HCT116 (cell line): ENCODE results near the gene SSUH2. TPM values are rescaled to one million over a fixed set of nuclear protein-coding genes. Genes with fewer than 3 reads are reported as not detected.

ENCODE experiments used
- ATAC-seq: fragments of 200-7000 bp; cut with Tn5 transposase; 2 replicates; pipeline ENCODE4 v1.9.1; 2020; ENCODE audit warnings: mild to moderate bottlenecking, moderate library complexity
- BruUV-seq: library from RNA; stranded (reverse); fragments of 400-500 nt; replicated peaks from 2 replicates; lab custom pipeline; 2021; lab: Mats Ljungman, UMichigan
- CTCF ChIA-PET: fragments of 300-600 bp; sonication (Branson Sonifier 250); formaldehyde crosslinking; loops from one replicate; lab custom pipeline; 2021; ENCODE audit warnings: antibody characterized with exemption; lab: Charles Lee
- POLR2A ChIA-PET: fragments of 300-600, 350-600 bp; sonication (Branson Sonifier 250); formaldehyde crosslinking; loops from one replicate; lab custom pipeline; 2021; ENCODE audit warnings: antibody characterized with exemption; lab: Charles Lee
- RAD21 ChIA-PET, 2 experiments: fragments of 300-600 bp; sonication (Branson Sonifier 250); formaldehyde crosslinking; loops; one replicate each; lab custom pipeline; 2023; ENCODE audit warnings: low total read pairs in 2 of 2; ENCODE audit not compliant: uncharacterized antibody in 2 of 2, unreplicated experiment in 2 of 2, low non-redundant PET in 1 of 2; lab: Charles Lee
- DNase-seq: peaks from one replicate; pipeline ENCODE4 v3.0.0-alpha.2; 2010; ENCODE audit warnings: low read depth, low spot score
- H2AFZ ChIP-seq: fragments of 200-600 bp; shearing (Covaris generic), sonication (generic); 2 replicates; pipeline ENCODE4 v1.6.1; 2017; ENCODE audit warnings: low read depth, mixed run types, mixed read lengths, antibody characterized with exemption, low read length; ENCODE audit not compliant: poor library complexity, severe bottlenecking
- H3K27ac ChIP-seq: 2 replicates; pipeline ENCODE4 v1.5.1; 2012; ENCODE audit warnings: low read depth, low read length
- H3K27me3 ChIP-seq: fragments of 200-600 bp; sonication (generic); 2 replicates; pipeline ENCODE4 v1.6.1; 2016; ENCODE audit warnings: mixed run types, low read length, mixed read lengths; ENCODE audit not compliant: insufficient read depth
- H3K36me3 ChIP-seq, 2 experiments: fragments of 200-500 bp in 1 of 2; fragments of 200-600 bp in 1 of 2; sonication (Bioruptor generic) in 1 of 2; sonication (generic) in 1 of 2; 2 replicates each; pipeline versions ENCODE4 v1.5.1 to v1.6.1; 2014 to 2016; ENCODE audit warnings: low read length in 2 of 2, inconsistent platforms in 1 of 2, mixed read lengths in 1 of 2, mixed run types in 1 of 2; ENCODE audit not compliant: insufficient read depth in 2 of 2, control insufficient read depth in 1 of 2
- H3K4me1 ChIP-seq, 2 experiments: fragments of 200-600 bp in 1 of 2; sonication (generic) in 1 of 2; 2 replicates each; pipeline versions ENCODE4 v1.5.1 to v1.6.1; 2012 to 2017; ENCODE audit warnings: low read length in 2 of 2, inconsistent platforms in 1 of 2, mild to moderate bottlenecking in 1 of 2, mixed read lengths in 1 of 2, mixed run types in 1 of 2, moderate library complexity in 1 of 2; ENCODE audit not compliant: insufficient read depth in 2 of 2, control insufficient read depth in 1 of 2
- H3K4me2 ChIP-seq: fragments of 200-600 bp; sonication (generic); 2 replicates; pipeline ENCODE4 v1.6.1; 2017; ENCODE audit warnings: mixed run types, low read length, mixed read lengths
- H3K4me3 ChIP-seq, 2 experiments: fragments of 200-600 bp in 1 of 2; sonication (generic) in 1 of 2; replicated peaks in 1 of 2; 2 replicates each; pipeline ENCODE4 v1.5.1; 2011 to 2016; ENCODE audit warnings: low read length in 2 of 2, control low read depth in 1 of 2, low read depth in 1 of 2, mild to moderate bottlenecking in 1 of 2, mixed read lengths in 1 of 2, mixed run types in 1 of 2
- H3K79me2 ChIP-seq: fragments of 200-600 bp; sonication (generic); 2 replicates; pipeline ENCODE4 v1.6.1; 2017; ENCODE audit warnings: mild to moderate bottlenecking, mixed run types, low read length, moderate library complexity, mixed read lengths; ENCODE audit not compliant: insufficient read depth
- H3K9ac ChIP-seq: fragments of 200-600 bp; sonication (generic); 2 replicates; pipeline ENCODE4 v1.6.1; 2016; ENCODE audit warnings: low read length, mixed read lengths
- H3K9me2 ChIP-seq: fragments of 200-600 bp; sonication (generic), shearing (Covaris generic); 2 replicates; pipeline ENCODE4 v1.6.1; 2017; ENCODE audit warnings: mixed run types, mild to moderate bottlenecking, moderate library complexity; ENCODE audit not compliant: insufficient read depth
- H3K9me3 ChIP-seq, 2 experiments: fragments of 200-500 bp in 1 of 2; fragments of 200-600 bp in 1 of 2; sonication (Bioruptor generic) in 1 of 2; sonication (generic) in 1 of 2; 2 replicates each; pipeline ENCODE4 v1.6.1; 2014 to 2017; ENCODE audit warnings: low read length in 2 of 2, mixed read lengths in 2 of 2, inconsistent platforms in 1 of 2, low read depth in 1 of 2, mild to moderate bottlenecking in 1 of 2, mixed run types in 1 of 2, moderate library complexity in 1 of 2; ENCODE audit not compliant: control insufficient read depth in 1 of 2, insufficient read depth in 1 of 2
- H4K20me1 ChIP-seq: fragments of 200-600 bp; sonication (generic), shearing (Covaris generic); 2 replicates; pipeline ENCODE4 v1.6.1; 2017; ENCODE audit warnings: mixed run types, mild to moderate bottlenecking, moderate library complexity; ENCODE audit not compliant: insufficient read depth
- ATF3 ChIP-seq: IDR thresholded peaks from 2 replicates; pipeline ENCODE4 v1.6.1; 2012
- CBX3 ChIP-seq: IDR thresholded peaks from 2 replicates; pipeline ENCODE4 v1.6.1; 2012; ENCODE audit warnings: low read depth
- CEBPB ChIP-seq: IDR thresholded peaks from 2 replicates; pipeline ENCODE4 v1.6.1; 2012; ENCODE audit warnings: low read depth
- CTCF ChIP-seq, 3 experiments: fragments of 200-600 bp in 1 of 3; sonication (generic) in 1 of 3; IDR thresholded peaks in 2 of 3; conservative IDR thresholded peaks in 1 of 3; 2 replicates each; pipeline ENCODE4 v1.5.1; 2012 to 2017; ENCODE audit warnings: low read depth in 2 of 3, low read length in 2 of 3, antibody characterized with exemption in 1 of 3, borderline replicate concordance in 1 of 3, control low read depth in 1 of 3, mild to moderate bottlenecking in 1 of 3, mixed read lengths in 1 of 3, mixed run types in 1 of 3, moderate library complexity in 1 of 3; ENCODE audit not compliant: insufficient read depth in 1 of 3
- ELF1 ChIP-seq: IDR thresholded peaks from 2 replicates; pipeline ENCODE4 v1.6.1; 2012; ENCODE audit warnings: low read depth, borderline replicate concordance
- EZH2 ChIP-seq: fragments of 200-600 bp; sonication (generic); IDR thresholded peaks from 2 replicates; pipeline ENCODE4 v1.6.1; 2017; ENCODE audit warnings: antibody characterized with exemption, mixed run types
- EZH2phosphoT487 ChIP-seq: fragments of 200-600 bp; IDR thresholded peaks from 2 replicates; pipeline ENCODE4 v1.6.1; 2018; ENCODE audit warnings: antibody characterized with exemption, borderline replicate concordance
- FOSL1 ChIP-seq: IDR thresholded peaks from 2 replicates; pipeline ENCODE4 v1.6.1; 2012; ENCODE audit warnings: low read depth
- MAX ChIP-seq: IDR thresholded peaks from 2 replicates; pipeline ENCODE4 v1.6.1; 2012
- POLR2AphosphoS5 ChIP-seq: IDR thresholded peaks from 2 replicates; pipeline ENCODE4 v1.6.1; 2011; ENCODE audit warnings: mild to moderate bottlenecking, low read depth, low read length, moderate library complexity
- RAD21 ChIP-seq: IDR thresholded peaks from 2 replicates; pipeline ENCODE4 v1.6.1; 2012; ENCODE audit warnings: low read depth, mild to moderate bottlenecking
- REST ChIP-seq: IDR thresholded peaks from 2 replicates; pipeline ENCODE4 v1.6.1; 2012; ENCODE audit warnings: low read depth
- SIN3A ChIP-seq: IDR thresholded peaks from 2 replicates; pipeline ENCODE4 v1.6.1; 2012; ENCODE audit warnings: low read depth
- SP1 ChIP-seq: IDR thresholded peaks from 2 replicates; pipeline ENCODE4 v1.6.1; 2012; ENCODE audit warnings: low read depth
- SRF ChIP-seq: IDR thresholded peaks from 2 replicates; pipeline ENCODE4 v1.6.1; 2012; ENCODE audit warnings: low read depth
- TCF7L2 ChIP-seq: IDR thresholded peaks from 2 replicates; pipeline ENCODE4 v1.7.0; 2011; ENCODE audit warnings: borderline replicate concordance, inconsistent platforms; ENCODE audit not compliant: insufficient read depth, insufficient read length; ENCODE audit errors: extremely low read depth
- YY1 ChIP-seq: IDR thresholded peaks from 2 replicates; pipeline ENCODE4 v1.6.1; 2011; ENCODE audit warnings: low read length, low read depth, moderate library complexity, mild to moderate bottlenecking; ENCODE audit not compliant: insufficient replicate concordance; ENCODE audit errors: extremely low read depth
- ZBTB33 ChIP-seq: IDR thresholded peaks from 2 replicates; pipeline ENCODE4 v1.6.1; 2011; ENCODE audit warnings: mild to moderate bottlenecking, low read length, moderate library complexity; ENCODE audit not compliant: insufficient replicate concordance; ENCODE audit errors: extremely low read depth
- ZFX ChIP-seq: fragments of 450-650 bp; IDR thresholded peaks from 2 replicates; pipeline ENCODE4 v1.6.1; 2017
- ZNF274 ChIP-seq: fragments of 200-500 bp; sonication (Bioruptor generic); IDR thresholded peaks from 2 replicates; pipeline ENCODE4 v1.6.1; 2014; ENCODE audit warnings: mild to moderate bottlenecking, low read depth, low read length, inconsistent platforms
- intact Hi-C: fragments of 100-400 bp; cut with micrococcal nuclease; formaldehyde crosslinking; loops from 2 replicates; pipeline ENCODE4 v1.10.0; 2022
- total RNA-seq: library from RNA; stranded (reverse); gene quantifications from one replicate; pipeline ENCODE4 v1.2.1, GENCODE V29; 2021; ENCODE audit not compliant: unreplicated experiment

The SSUH2 gene
- total RNA-seq, 1 experiment from 2014 or later, result 0.76 TPM

- H3K9ac ChIP-seq, result no peak overlapping the region
- H3K4me2 ChIP-seq, result no peak overlapping the region
- H2AFZ ChIP-seq, result no peak overlapping the region
- POLR2A ChIA-PET, result no interaction called here
- H3K4me1 ChIP-seq, result peaks cover 8 to 50% of the 10 kb centered on the region in 2 experiments
- H3K9me2 ChIP-seq, result no peaks in the 10 kb centered on the region
- H3K79me2 ChIP-seq, result no peaks in the 10 kb centered on the region
- RAD21 ChIA-PET, result no interaction called here
- no peaks in the 10 kb centered on the region for H3K9me3 ChIP-seq
- H3K36me3 ChIP-seq, result no peaks in the 10 kb centered on the region
- H4K20me1 ChIP-seq, result no peaks in the 10 kb centered on the region
- ATAC-seq (no peak), DNase-seq (no peak)
- H3K4me3 ChIP-seq, result no peak overlapping the region
- TF ChIP-seq TCF7L2 (no peak), REST (no peak), SRF (no peak), EZH2 (no peak), ZBTB33 (no peak), ATF3 (no peak), ZNF274 (no peak), RAD21 (no peak), EZH2phosphoT487 (no peak), SIN3A (no peak), CBX3 (no peak), CEBPB (no peak), POLR2AphosphoS5 (no peak), ELF1 (no peak), ZFX (no peak), YY1 (no peak), MAX (no peak), CTCF (IDR thresholded peaks at IDR 0.05 in 2 of 3, conservative IDR thresholded peaks at IDR 0.05 in 1 of 3; ENCODE audit: borderline replicate concordance in 1 of 3, insufficient read depth in 1 of 3, low read depth in 2 of 3, low read length in 2 of 3) (no peak), FOSL1 (no peak), SP1 (no peak)
- no peaks in the 10 kb centered on the region for H3K27me3 ChIP-seq
- no peak overlapping the region for H3K27ac ChIP-seq
- intact Hi-C loops, result no loop called here
- CTCF ChIA-PET, result interaction anchor here (1.0 to 1.3 kb wide), 3 partner anchors 28 to 330 kb away, joined by 3 to 5 read pairs (median 3); no protein-coding TSS in a partner anchor
- BruUV-seq, result no TSS peak
Observed at GRCh38 chr3:8635125-8635524, 9.5 kb downstream of the SSUH2 start.
